NK-92 treated with Interleukin-12 subunit alpha and Interleukin-12 subunit beta, amount 100 ng/mL, for 24 hours (cell line): Measurements from ENCODE around the gene EIF5A2.
"Not testable (repeated sequence)": the region's sequence is repeated elsewhere in the genome, so short reads cannot be mapped to it uniquely, and the experiment has no call there.

Source experiments
- DNase-seq: peaks from one replicate; lab custom pipeline; 2025; lab: John Stamatoyannopoulos, UW

EIF5A2 gene

GRCh38 chr3:170908235-170909116, at the start of gene EIF5A2:
EIF5A2 (minus strand) TSS chr3:170908637; CDS start chr3:170907806, 831 bp downstream.
- no peak for DNase-seq

- DNase-seq = no peak
These were observed 48.2 kb upstream of the EIF5A2 start for GRCh38 chr3:170956647-170957046.

DNA sequence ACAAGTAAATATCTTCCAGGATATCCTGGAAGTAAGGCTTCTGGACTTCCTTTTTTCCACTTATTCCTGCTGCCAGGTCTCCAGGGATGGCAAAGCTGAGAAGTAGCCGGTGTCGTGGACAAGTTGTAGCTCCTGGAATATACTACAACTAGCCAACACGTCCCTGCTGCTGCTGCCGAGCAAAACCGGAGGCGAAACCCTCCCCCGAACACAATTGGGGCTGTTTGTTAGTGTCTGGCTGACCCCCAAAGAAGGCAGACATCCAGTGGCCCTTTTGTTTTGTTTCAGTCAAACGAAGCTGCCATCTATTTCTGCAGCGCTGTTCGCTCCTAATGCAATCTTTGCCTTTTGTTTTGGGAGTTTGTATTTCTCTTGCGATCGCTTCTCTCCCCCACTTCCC, 45.3 kb upstream of the EIF5A2 start:
- DNase-seq = no peak

DNA sequence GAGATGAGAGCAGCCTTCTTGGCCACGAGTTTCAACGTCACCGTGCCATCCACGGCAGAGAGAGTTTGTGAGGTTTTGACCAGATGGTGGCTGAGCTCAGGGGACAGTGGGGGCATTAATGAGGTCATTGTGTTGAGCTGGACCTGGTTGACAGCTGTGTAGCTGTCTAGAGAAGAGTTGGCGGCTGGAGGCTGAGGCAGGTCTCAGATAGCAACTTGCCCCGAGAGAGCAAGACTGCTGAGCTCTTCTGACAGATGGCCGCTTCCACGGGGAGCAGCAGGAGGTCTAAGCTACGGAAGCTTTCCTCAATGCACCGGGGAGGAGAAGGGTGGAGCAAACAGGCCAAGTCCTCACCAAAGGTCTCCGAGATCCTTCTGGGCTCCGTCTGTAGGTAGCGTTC, 44.8 kb upstream of the EIF5A2 start:
- DNase-seq = no peak

DNA sequence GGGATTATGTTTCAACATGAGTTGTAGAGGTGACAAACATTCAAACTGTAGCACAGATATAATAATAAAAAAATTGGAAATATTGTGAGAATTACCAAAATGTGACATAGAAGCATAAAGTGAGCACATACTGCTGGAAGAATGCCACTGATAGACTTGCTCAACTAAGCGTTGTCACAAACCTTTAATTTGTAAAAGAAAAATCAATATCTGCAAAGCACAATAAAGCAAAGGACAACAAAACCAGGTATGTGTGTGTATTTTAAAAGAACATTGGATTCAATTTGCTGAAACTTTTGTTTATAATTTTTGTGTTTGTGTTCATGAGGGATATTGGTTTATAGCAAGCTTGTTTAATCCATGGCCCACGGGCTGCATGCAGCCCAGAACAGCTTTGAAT, 40.8 kb upstream of the EIF5A2 start:
- no peak for DNase-seq

GRCh38 chr3:170947018-170947769, 38.8 kb upstream of the EIF5A2 start:
- no peak for DNase-seq

GRCh38 chr3:170942011-170942410, 33.6 kb upstream of the EIF5A2 start:
- DNase-seq = no peak

DNA sequence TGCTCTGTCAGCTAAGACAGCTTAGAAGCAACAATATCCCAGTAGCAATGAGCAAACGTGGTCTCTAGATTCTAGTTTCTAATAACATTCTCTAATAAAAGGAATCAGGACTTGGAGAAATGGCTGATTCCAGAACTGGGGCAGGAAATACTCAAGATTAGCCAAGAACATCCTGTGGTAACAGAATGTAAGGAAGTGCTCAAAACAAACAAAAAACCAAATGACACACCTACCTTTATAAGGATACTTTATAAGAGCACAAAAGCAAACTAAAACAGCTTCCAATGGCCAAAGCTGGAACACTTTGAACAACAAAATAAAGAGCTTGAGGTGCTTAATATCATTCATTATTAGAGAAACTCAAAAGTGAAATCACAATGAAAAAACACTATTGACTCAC, 33.1 kb upstream of the EIF5A2 start:
- no peak for DNase-seq

DNA sequence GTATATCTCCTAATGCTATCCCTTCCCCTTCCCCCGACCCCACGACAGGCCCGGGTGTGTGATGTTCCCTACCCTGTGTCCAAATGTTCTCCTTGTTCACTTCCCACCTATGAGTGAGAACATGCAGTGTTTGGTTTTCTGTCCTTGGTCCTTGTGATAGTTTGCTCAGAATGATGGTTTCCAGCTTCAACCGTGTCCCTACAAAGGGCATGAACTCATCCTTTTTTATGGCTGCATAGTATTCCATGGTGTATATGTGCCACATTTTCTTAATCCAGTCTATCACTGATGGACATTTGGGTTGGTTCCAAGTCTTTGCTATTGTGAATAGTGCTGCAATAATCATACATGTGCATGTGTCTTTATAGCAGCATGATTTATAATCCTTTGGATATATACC, 24.6 kb upstream of the EIF5A2 start:
- not testable (repeated sequence) for DNase-seq

DNA sequence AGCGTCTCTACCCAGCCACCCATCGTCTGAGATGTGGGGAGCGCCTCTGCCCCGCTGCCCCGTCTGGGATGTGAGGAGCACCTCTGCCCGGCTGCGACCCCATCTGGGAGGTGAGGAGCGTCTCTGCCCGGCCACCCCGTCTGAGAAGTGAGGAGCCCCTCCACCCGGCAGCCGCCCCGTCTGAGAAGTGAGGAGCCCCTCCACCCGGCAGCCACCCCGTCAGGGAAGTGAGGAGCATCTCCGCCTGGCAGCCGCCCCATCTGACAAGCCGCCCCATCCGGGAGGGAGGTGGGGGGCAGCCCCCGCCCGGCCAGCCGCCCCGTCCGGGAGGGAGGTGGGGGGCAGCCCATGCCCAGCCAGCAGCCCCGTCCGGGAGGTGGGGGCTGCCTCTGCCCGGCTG, 15.1 kb upstream of the EIF5A2 start:
- DNase-seq = not testable (repeated sequence)

DNA sequence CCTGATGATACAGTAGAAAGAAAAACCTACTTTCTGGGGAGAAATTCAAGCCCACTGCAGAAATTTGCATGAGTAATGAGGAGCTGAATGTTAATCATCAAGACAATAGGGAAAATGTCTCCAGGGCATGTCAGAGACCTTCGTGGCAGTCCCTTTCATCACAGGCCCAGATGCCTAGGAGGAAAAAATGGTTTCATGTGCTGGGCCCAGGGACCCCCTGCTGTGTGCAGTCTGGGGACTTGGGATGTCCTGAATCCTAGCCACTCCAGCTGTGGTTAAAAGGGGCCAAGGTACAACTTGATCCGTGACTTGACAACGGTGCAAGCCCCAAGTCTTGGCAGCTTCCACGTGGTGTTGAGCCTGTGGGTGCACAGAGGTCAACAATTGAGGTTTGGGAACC, 10.3 kb upstream of the EIF5A2 start:
- no peak for DNase-seq

DNA sequence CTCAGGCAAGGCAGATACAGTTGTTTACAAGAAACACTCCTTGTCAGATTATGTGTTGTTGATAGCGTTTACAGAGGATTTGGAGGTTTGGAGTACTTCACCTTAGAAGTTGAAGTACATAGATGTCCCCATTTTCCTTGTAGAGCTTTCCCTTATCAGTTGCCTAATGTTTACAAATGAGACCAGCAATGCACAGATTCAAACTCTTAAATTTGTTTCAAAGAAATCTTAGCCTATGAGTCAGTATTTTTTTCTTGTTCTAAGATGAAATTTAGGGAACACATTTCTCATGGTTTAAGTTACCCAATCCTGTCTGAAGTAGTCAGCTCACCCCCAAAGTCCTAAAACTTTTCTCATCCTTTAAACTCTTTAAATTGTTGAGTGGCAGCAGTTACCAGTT, 6.3 kb upstream of the EIF5A2 start:
- DNase-seq = no peak

DNA sequence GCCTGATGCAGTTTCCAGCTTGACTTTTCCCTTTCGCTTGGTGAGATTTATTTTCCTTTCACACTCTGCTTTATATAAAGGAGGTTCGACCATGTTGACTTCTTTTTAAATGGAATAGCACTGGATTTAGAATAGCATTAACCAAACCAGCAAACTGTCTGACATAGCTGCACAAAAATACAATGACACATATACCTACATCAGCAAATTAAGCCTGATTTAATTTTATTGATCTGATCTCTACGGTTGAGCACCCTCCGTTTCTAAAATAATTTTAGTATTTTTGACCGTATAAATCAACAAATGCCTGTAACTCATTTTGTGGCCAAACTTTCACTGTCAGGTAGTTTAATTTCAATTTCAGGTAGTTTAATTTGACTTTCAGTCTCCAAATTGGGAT, 5.8 kb upstream of the EIF5A2 start:
- no peak for DNase-seq

GRCh38 chr3:170911051-170911450, 2.6 kb upstream of the EIF5A2 start:
- no peak for DNase-seq

DNA sequence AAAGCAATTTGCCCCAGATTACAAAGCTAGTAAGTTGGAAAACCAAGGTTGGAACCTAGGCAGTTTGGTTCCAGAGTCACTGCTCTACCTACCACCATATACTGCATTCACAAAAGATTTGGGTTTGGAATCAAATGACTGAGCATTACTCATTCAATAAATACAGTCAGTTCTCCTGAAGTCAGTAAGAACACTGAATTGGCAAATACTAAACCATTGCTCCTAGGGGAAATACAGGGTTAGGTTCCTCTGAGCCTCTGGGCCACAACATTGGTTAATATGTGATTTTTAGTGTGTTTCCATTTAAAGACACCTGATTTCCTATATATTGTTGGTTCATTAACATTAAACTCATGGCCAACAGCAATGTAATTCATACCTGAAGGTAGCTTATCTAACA, 2.1 kb upstream of the EIF5A2 start:
- no peak for DNase-seq

DNA sequence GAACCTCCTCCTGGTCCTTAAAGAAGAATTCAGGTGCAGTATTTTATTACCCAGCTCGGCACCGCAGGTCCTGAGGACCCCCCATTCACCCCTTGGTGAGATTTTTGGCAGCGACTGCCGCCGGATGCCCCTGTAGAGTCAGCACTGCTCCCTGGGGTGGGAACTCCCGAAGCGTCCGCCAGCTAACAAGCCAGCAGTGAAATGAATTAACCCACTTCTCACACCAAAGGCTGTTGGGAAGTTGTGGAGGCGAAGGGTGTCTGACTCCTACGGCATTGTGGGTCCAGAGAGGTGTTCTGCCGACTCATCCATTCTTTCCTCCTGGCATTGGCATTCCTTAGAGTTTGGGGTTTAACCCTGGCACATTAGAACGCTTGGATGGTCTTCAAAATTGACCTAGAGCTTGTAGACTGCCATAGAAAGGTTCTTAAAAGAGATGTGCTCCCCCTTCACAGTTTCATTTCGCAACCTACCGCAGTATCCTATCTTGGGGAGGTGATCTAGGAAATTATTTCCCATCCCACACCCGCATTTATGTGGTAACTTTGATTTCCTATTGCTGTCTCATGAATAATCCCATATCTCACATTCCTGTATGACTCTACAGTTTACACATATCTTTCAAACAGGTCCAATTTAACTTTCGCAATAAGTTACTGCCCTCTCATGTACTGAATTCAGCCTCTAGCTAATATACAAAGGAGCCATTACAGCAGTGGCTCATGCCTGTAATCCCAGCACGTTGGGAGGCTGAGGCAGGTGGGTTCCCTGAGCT, 879 bp upstream of the EIF5A2 start:
- no peak for DNase-seq

DNA sequence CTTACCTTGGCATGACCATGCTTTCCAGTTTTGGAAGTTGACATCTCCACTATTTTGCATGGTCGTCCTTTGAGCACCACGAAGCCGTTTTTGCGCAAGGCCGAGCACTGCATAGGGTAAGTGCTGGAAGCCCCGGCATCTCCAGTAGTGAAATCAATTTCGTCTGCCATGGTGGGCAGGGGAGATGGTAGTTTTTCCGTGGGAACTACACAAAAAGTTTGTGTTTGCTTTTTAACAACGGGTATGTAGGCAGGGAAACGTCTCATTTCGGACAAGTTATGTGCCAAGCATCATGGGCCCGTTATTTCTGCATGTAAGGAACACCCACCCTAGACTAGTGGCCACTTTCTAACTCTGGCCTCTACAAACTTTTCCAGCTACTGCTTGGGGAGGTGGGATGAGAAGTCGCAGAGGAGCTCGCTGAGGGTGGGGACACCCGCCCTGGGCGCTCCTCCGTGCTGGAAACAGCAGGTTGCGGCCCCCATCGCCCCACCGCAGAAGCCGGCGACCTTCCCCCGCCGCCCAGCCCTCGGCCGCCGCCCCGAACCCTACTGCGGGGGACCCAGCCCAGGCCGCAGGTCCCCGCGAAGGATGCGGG, 701 bp downstream of the EIF5A2 start:
- no peak for DNase-seq

DNA sequence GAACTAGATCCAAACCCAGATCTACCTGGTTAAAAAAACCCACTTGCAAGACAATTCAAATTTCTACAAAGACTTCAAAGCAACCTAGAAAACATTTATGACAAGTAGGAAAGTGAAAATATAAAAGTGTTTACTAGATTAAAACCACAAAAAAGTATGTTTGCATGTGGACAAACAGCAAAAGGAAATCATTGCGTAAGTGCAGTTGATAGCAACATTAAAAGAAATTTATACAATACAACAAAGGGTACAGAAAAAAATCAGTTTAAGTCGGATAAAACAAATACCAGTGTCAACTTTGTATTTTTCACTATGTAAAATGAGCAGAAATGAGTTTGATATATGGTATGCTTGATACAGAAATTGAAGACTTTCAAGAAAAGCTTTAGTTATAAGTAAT, 2.6 kb downstream of the EIF5A2 start:
- DNase-seq = no peak

GRCh38 chr3:170903123-170903522, 5.3 kb downstream of the EIF5A2 start:
- DNase-seq = no peak

DNA sequence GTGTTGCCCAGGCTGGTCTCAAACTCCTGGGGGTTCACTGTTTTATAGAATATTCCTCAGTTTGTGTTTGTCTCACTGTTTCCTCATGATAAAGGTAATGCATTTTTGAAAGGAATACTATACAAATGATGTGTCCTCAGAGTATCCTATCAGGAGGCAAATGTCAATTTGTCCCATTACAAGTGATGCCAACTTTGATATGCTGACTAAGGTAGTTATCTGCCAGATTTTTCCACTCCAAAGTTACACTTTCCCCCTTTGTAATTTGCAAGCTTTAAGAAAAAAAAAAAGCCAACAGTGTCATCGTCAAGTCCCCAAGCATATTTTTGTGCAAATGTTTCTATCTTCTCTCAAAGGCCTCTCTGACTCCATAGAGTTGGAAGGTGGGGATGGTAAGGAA, 9.0 kb downstream of the EIF5A2 start:
- DNase-seq = no peak

GRCh38 chr3:170897978-170898377, 10.5 kb downstream of the EIF5A2 start:
- DNase-seq = no peak

DNA sequence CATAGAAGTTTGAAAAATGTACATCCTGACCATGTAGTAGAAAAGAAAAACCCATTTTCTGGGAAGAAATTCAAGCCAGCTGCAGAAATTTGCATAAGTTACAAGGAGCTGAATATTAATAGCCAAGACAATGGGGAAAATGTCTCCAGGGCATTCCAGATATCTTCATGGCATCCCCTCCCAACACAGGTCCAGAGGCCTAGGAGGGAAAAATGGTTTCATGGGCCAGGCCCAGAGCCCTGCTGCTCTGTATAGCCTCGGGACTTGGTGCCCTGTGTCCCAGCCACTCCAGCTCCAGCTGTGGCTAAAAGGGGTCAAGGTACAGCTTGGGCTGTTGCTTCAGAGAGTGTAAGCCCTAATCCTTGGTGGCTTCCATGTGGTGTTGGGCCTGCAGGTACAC, 11.2 kb downstream of the EIF5A2 start:
- DNase-seq = not testable (repeated sequence)
